ENCODE measurements around the gene TAF1C.

The TAF1C gene

GRCh38 chr16:84229471-84229870, 42.6 kb upstream of the TAF1C start:
- no peak for DNase-seq (ENCODE audit: low spot score)
- in situ Hi-C loops (cut with MboI; ENCODE audit: low pct_unique_long_range_greater_than_20kb, low sequenced_read_pairs, unreplicated experiment) = no loop called here
- no peak for TF ChIP-seq CTCF (IDR thresholded peaks at IDR 0.05; ENCODE audit: extremely low read depth, insufficient read depth, missing control alignments)

GRCh38 chr16:84228256-84228838, 41.5 kb upstream of the TAF1C start:
- no peak for TF ChIP-seq CTCF (IDR thresholded peaks at IDR 0.05; ENCODE audit: extremely low read depth, insufficient read depth, missing control alignments)
- DNase-seq (ENCODE audit: low spot score) = no peak
- in situ Hi-C loops (cut with MboI; ENCODE audit: low pct_unique_long_range_greater_than_20kb, low sequenced_read_pairs, unreplicated experiment) = no loop called here

- no peak for TF ChIP-seq CTCF (IDR thresholded peaks at IDR 0.05; ENCODE audit: extremely low read depth, insufficient read depth, missing control alignments)
- DNase-seq (ENCODE audit: low spot score) = no peak
- in situ Hi-C loops (cut with MboI; ENCODE audit: low pct_unique_long_range_greater_than_20kb, low sequenced_read_pairs, unreplicated experiment) = no loop called here
Observed at GRCh38 chr16:84227548-84227947, 40.7 kb upstream of the TAF1C start.

GRCh38 chr16:84226026-84226425, 39.2 kb upstream of the TAF1C start:
- no peak for DNase-seq (ENCODE audit: low spot score)
- no peak for TF ChIP-seq CTCF (IDR thresholded peaks at IDR 0.05; ENCODE audit: extremely low read depth, insufficient read depth, missing control alignments)
- in situ Hi-C loops (cut with MboI; ENCODE audit: low pct_unique_long_range_greater_than_20kb, low sequenced_read_pairs, unreplicated experiment) = no loop called here

GRCh38 chr16:84225571-84225970, 38.7 kb upstream of the TAF1C start:
- TF ChIP-seq CTCF (IDR thresholded peaks at IDR 0.05; ENCODE audit: extremely low read depth, insufficient read depth, missing control alignments) = no peak
- in situ Hi-C loops (cut with MboI; ENCODE audit: low pct_unique_long_range_greater_than_20kb, low sequenced_read_pairs, unreplicated experiment) = no loop called here
- no peak for DNase-seq (ENCODE audit: low spot score)

- in situ Hi-C loops (cut with MboI; ENCODE audit: low pct_unique_long_range_greater_than_20kb, low sequenced_read_pairs, unreplicated experiment) = no loop called here
- DNase-seq (ENCODE audit: low spot score) = no peak
- no peak for TF ChIP-seq CTCF (IDR thresholded peaks at IDR 0.05; ENCODE audit: extremely low read depth, insufficient read depth, missing control alignments)
Observed at GRCh38 chr16:84225126-84225525, 38.3 kb upstream of the TAF1C start.

- in situ Hi-C loops (cut with MboI; ENCODE audit: low pct_unique_long_range_greater_than_20kb, low sequenced_read_pairs, unreplicated experiment) = no loop called here
Observed at GRCh38 chr16:84224554-84224953, 37.7 kb upstream of the TAF1C start.

More at GRCh38 chr16:84224554-84224953, 37.7 kb upstream of the TAF1C start:
- no peak for TF ChIP-seq CTCF (IDR thresholded peaks at IDR 0.05; ENCODE audit: extremely low read depth, insufficient read depth, missing control alignments)
- no peak for DNase-seq (ENCODE audit: low spot score)
